MG63 (cell line): ENCODE data around the gene THRAP3. TPM values are rescaled to one million over a fixed set of nuclear protein-coding genes. Genes with fewer than 3 reads are reported as not detected.

Source experiments
- DNase-seq: peaks from one replicate; pipeline ENCODE4 v3.0.0-alpha.2; 2020
- H3K27me3 ChIP-seq: fragments of 250-450 bp; sonication (Bioruptor Pico); 2 replicates; pipeline ENCODE4 v1.5.1; 2020; ENCODE audit warnings: mild to moderate bottlenecking, moderate library complexity
- H3K36me3 ChIP-seq: fragments of 250-450 bp; sonication (Bioruptor Pico); 2 replicates; pipeline ENCODE4 v1.5.1; 2020; ENCODE audit warnings: mild to moderate bottlenecking, moderate library complexity
- H3K4me3 ChIP-seq: fragments of 250-450 bp; sonication (Bioruptor Pico); 2 replicates; pipeline ENCODE4 v1.5.1; 2020; ENCODE audit warnings: mild to moderate bottlenecking, moderate library complexity
- H3K9me3 ChIP-seq: fragments of 250-450 bp; sonication (Bioruptor Pico); 2 replicates; pipeline ENCODE4 v1.5.1; 2020; ENCODE audit warnings: mild to moderate bottlenecking, moderate library complexity
- total RNA-seq: library from RNA; depleted of rRNA; stranded (reverse); fragments of >200 nt; shearing (Covaris generic); gene quantifications from 2 replicates; pipeline ENCODE4 v1.2.3, GENCODE V29; 2014; ENCODE audit warnings: low replicate concordance

The THRAP3 gene
- total RNA-seq, 1 experiment from 2014 or later = 84.6 TPM

DNA sequence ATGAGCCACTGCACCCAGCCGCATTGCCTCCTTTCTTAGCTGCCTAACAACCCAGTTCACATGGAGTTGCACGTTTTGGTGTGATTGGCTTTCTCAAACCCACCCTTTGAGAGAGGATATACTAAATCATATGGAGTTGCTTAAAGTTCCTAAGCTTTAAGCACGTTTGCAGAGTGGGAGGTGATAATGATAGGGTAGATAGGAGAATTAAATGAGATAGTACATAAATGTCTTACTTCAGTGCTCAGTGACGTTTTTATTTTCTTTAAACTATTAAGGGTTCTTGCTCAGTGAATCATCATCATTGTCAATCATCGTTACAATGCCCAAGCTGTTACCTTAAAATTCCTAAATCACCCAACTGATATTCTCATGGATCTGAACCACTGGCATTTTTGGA is 79.0 kb downstream of the THRAP3 start:
- Histone ChIP-seq H3K36me3 (peaks cover 74% of the 10 kb centered on the region), H3K4me3 (no peak overlapping the region), H3K27me3 (no peaks in the 10 kb centered on the region), H3K9me3 (no peaks in the 10 kb centered on the region)
- no peak for DNase-seq

DNA sequence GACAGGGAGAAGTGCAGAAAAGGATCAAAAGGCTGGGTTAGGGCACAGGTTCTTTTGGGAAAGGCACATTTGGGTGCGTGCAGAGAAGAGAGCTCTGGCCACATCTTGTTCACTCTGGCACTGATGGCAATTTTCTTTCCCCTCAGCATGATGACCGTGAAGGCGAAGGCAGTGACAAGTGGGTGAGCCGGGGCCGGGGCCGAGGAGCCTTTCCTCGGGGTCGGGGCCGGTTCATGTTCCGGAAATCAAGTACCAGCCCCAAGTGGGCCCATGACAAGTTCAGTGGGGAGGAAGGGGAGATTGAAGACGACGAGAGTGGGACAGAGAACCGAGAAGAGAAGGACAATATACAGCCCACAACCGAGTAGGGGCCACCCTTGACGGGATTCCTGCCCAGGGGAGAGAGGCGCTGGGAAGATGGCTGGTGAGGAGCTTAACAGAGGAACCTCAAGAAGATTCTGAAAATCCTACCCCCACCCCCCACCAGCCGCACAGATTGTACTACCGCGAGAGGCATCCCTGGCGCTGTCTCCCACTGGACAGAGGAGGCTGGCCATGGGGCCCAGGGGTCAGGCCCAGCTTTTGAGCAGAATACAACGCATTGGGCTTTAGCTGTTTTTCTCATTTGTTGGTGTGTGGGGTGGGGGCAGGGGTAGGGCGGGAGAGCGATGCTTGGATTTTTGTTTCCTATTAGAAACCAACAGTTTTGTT is 79.6 kb downstream of the THRAP3 start:
- Histone ChIP-seq H3K36me3 (peaks cover 68% of the 10 kb centered on the region), H3K27me3 (no peaks in the 10 kb centered on the region), H3K9me3 (no peaks in the 10 kb centered on the region), H3K4me3 (no peak overlapping the region)
- no peak for DNase-seq

DNA sequence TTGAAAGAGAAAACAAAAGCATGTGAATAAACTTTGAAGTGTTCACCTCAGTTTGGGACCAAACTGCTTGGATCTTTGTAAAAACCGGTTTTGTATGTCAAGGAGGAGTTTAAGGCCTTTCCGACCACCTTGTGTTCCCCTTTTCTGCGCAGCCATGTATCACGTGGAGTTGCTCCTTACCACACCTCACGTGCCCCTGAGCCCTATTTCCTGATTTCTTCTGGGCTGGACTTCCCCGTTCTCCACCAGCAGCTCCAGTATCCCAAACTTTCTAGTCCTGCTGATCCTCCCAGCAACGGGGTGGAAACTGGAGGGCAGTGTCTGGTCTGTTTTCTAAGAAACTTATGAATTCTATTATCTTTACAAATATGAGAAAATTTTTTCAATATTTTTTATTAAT is 80.3 kb downstream of the THRAP3 start:
- H3K27me3 ChIP-seq = no peaks in the 10 kb centered on the region
- no peak for DNase-seq
- no peaks in the 10 kb centered on the region for H3K9me3 ChIP-seq
- H3K4me3 ChIP-seq = no peak overlapping the region
- H3K36me3 ChIP-seq = peaks cover 63% of the 10 kb centered on the region

DNA sequence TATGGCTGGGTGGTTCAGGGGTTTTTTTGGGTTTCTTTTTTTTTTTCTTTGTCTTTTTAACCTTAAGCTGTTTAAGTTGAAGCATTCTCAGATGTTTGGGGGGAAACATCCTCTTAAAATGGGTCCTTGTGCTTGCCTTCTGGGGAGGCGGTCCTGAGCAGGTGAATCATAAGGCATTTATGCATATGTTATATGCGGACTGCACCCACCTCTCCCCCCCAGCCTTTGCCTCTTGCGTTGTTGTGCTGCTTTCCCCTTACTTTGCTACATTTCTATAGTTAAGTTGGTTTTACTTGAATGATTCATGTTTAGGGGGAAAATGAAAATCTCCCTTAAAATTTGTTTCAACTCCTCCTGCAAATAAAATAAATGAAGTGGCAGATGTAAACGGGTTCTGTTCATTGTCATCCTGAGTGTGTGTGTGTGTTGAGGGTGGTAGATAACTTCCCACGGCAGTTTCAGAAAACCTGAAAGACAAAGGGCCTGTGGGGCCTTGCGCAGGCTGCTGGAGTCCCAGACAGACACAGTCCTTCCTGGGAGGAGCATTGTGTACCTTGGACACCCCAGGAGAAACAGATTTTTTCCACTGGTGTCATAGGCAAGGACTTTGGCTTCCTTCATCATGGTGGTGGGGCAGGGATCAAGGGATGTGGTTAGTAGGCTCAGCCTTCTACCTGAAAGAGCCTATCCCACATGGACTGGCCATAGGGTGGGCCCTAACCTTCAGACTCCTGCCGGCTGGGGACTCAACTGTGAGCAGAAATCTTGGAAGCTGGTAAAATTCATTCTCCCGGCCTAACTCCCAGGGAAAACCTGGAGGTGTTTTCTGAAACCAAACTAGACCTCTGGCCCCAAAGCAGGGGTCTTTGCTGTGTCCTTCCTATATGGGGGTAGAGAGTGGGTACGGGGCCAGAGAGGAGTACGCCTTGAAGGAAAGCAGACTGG is 81.0 kb downstream of the THRAP3 start:
- no peak overlapping the region for H3K4me3 ChIP-seq
- H3K9me3 ChIP-seq = no peaks in the 10 kb centered on the region
- H3K27me3 ChIP-seq = no peaks in the 10 kb centered on the region
- no peak for DNase-seq
- peaks cover 59% of the 10 kb centered on the region for H3K36me3 ChIP-seq

DNA sequence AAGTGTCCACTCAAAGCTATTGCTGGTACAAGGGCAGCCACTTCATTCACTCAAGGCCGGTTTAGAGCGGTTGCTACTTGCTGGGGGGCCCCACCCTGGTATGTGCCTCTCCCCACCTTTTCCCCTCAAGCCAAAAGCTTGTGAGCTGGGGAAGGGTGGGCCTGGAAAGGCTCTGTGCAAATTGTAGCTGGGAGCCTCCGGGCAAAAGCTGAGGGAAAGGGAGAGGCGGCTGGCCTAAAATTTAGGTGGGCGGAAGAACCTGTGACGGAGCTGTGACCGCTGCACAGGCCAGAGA is 81.6 kb downstream of the THRAP3 start:
- H3K9me3 ChIP-seq = no peaks in the 10 kb centered on the region
- DNase-seq = no peak
- no peak overlapping the region for H3K4me3 ChIP-seq
- H3K27me3 ChIP-seq = no peaks in the 10 kb centered on the region
- peaks cover 52% of the 10 kb centered on the region for H3K36me3 ChIP-seq

DNA sequence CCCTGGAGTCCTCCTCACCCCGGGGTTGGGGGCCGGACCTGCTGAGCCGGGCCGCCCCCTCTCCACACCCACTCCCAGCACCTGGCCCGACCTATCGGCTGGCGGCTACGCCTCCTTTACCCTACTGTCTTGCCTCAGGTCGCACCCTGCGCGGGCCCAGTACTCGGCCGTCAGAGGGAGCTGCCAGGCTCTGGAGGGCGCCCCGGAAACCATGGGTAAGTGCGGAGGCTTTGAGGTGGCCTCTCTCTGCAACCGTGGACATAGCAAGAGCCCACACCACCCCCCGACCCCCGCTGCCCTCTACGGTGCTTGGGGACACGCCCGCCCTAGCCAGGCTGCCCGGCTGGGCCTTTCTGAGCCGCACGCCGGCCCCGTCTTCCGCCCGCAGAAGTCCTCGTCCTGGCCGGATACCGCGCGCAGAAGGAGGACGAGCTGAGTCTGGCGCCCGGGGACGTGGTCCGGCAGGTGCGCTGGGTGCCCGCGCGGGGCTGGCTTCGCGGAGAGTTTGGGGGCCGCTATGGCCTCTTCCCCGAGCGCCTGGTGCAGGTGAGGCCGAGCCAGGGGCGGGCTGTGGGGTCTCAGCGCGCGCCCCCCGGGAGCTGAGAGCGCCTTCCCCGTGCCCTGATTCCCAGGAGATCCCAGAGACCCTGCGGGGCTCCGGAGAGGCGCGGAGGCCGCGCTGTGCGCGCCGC is 82.1 kb downstream of the THRAP3 start, which contains the start of gene SH3D21:
Gene SH3D21, plus strand, starts transcription at position 159 of the 692 bp plus-strand sequence. Its CDS starts 53 bp downstream, at position 212.
- Histone ChIP-seq H3K36me3 (peaks cover 50% of the 10 kb centered on the region), H3K9me3 (no peaks in the 10 kb centered on the region), H3K27me3 (no peaks in the 10 kb centered on the region), H3K4me3 (no peak within 1 kb of the TSS)
- DNase-seq = no peak

DNA sequence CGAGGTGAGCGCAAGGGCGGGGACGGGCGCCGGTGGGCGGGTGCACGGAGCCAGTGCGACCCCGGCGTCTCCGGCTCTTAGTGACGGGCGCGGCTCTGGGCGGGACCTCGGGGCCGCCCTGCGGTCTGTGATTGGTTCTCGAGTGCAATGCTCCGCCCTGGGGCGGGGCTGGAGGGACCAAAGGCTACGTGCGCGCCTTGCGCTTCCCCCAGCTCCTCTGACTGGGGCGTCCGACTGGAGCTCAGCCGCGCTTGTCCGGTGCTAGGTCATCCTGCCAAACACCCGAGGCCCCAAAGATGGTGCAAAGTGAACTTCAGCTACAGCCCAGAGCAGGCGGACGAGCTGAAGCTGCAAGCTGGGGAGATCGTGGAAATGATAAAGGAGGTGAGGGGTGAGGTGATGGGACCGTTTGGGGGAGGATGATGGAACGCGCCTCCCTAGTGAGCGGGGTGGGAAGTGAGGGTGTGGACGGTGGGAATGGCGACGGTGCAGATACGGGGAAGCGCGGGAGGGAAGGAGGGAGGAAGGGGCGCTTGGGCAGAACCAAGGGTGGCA is 82.7 kb downstream of the THRAP3 start:
- Histone ChIP-seq H3K27me3 (no peaks in the 10 kb centered on the region), H3K36me3 (peaks cover 47% of the 10 kb centered on the region), H3K9me3 (no peaks in the 10 kb centered on the region), H3K4me3 (no peak overlapping the region)
- no peak for DNase-seq

DNA sequence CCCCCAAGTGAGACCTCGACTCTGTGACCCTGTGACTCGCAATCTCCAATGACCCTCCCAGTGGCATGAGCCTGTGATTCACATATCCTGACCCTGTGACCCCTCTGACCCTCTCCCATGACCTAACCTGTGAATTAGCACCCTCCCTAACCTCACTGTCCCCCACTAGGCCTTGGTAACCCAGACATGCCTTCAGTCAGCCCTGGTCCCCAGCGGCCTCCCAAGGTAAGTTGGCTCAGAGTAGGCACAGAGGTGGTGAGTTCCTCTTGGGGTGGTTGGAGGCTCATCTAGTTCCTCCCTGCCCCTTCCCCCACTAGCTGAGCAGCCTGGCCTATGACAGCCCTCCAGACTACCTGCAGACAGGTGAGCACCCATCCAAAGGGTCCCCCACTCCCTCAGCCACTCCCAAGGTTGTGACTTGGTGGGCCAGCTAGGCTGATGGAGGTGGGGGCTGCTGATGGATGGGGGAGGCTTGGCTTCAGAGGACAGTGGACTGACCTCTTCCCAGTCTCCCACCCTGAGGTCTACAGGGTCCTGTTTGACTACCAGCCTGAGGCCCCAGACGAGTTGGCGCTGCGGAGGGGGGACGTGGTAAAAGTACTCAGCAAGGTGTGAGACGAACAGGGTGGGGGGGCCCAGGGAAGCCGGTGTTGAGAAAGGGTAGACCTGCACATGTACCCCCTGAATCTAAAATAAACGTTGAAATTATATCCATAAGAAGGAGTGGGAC is 83.5 kb downstream of the THRAP3 start:
- no peak for DNase-seq
- Histone ChIP-seq H3K4me3 (no peak overlapping the region), H3K36me3 (peaks cover 46% of the 10 kb centered on the region), H3K9me3 (no peaks in the 10 kb centered on the region), H3K27me3 (no peaks in the 10 kb centered on the region)

DNA sequence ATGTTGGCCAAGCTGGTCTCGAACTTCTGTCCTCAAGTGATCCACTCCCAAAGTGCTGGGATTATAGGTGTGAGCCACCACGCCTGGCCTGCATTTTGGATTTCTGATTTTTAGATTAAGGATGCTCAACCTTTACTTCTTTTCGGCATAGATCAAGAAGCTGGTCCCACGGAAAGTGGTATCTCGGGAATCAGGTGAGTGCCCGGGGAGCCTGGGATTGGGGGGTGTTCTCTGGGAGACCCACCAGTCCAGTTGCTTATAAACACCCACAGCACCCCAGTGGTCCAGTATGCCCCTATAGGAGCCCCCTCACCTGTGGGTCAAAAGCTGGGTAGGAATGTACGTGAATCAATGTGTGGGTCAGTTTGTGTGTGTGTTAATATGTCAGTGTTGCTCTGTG is 85.2 kb downstream of the THRAP3 start:
- H3K36me3 ChIP-seq = peaks cover 44% of the 10 kb centered on the region
- no peak for DNase-seq

DNA sequence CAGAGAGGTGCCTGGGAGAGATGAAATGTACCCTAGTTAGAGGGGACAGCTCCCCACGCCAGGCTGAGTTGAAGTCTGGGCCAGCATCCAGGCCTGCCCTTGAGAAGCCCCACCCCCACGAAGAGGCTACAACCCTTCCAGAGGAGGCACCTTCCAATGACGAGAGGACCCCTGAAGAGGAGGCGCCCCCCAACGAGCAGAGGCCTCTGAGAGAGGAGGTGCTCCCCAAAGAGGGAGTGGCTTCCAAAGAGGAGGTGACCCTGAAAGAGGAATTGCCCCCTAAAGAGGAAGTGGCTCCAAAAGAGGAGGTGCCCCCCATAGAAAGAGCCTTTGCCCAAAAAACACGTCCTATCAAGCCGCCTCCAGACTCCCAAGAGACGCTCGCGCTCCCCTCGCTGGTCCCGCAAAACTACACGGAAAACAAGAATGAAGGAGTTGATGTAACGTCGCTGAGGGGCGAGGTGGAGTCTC is 96.1 kb downstream of the THRAP3 start:
- DNase-seq = no peak
- H3K36me3 ChIP-seq = peaks cover 35% of the 10 kb centered on the region
- H3K27me3 ChIP-seq = no peaks in the 10 kb centered on the region
- H3K4me3 ChIP-seq = no peak overlapping the region
- H3K9me3 ChIP-seq = no peaks in the 10 kb centered on the region

More for the DNA sequence above, 85.2 kb downstream of the THRAP3 start:
- Histone ChIP-seq H3K27me3 (no peaks in the 10 kb centered on the region), H3K9me3 (no peaks in the 10 kb centered on the region), H3K4me3 (no peak overlapping the region)

DNA sequence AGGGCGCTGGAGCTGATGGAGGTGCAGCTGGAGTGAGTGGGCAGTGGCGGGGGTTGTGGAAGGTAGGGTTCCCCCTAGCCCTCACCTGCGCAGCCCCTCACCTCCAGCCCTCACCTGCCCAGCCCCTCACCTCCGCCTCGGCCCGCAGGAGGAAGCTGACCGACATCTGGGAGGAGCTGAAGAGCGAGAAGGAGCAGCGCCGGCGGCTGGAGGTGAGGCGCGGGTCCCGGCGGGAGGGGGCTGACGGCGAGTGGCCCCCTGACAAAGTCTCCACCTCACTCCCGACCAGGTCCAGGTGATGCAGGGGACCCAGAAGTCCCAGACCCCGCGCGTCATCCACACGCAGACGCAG is 96.5 kb downstream of the THRAP3 start:
- Histone ChIP-seq H3K9me3 (no peaks in the 10 kb centered on the region), H3K27me3 (no peaks in the 10 kb centered on the region), H3K4me3 (no peak overlapping the region), H3K36me3 (peaks cover 32% of the 10 kb centered on the region)
- DNase-seq = no peak

DNA sequence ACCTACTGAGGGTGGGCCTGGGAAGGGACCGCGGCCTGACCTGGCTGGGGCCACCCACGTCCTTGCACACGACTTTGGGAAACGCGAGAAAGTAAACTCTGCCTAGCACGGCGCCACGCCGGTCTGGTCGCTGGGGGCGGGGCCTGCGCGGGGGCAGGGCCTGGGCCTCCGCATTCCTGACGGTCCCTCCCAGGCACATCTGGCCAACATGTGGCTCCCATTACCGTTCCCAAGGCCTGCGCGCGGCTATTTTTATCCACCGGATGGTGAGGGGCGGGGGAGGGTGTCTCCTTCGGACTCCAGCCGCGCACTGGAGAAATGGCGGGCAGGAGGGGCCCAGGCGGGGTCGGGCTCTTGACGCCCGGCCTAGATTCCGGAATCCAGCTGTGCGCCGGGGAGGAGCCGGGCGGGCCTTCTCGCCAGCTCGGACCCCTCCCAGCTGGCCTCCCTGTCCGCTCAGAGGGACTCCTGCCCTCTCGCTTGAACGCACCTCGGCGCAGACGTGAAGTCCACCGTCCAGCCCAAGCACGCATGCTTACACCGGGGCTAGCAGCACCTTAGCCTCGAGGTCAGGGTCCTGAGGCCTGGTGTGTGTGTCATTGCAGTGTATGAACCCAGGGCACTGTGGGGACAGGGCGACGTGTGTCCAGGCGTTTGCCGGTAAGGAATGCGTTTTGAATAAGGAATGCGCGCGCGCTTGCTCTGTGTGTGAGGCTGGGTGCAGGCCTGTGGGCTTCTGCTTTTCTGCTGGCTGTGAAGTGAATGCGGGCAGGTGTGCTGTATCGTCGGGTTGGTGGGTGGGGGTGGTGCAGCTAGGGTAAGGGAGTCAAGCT is 97.1 kb downstream of the THRAP3 start:
- H3K9me3 ChIP-seq = no peaks in the 10 kb centered on the region
- H3K4me3 ChIP-seq = no peak overlapping the region
- no peak for DNase-seq
- peaks cover 28% of the 10 kb centered on the region for H3K36me3 ChIP-seq
- H3K27me3 ChIP-seq = no peaks in the 10 kb centered on the region

DNA sequence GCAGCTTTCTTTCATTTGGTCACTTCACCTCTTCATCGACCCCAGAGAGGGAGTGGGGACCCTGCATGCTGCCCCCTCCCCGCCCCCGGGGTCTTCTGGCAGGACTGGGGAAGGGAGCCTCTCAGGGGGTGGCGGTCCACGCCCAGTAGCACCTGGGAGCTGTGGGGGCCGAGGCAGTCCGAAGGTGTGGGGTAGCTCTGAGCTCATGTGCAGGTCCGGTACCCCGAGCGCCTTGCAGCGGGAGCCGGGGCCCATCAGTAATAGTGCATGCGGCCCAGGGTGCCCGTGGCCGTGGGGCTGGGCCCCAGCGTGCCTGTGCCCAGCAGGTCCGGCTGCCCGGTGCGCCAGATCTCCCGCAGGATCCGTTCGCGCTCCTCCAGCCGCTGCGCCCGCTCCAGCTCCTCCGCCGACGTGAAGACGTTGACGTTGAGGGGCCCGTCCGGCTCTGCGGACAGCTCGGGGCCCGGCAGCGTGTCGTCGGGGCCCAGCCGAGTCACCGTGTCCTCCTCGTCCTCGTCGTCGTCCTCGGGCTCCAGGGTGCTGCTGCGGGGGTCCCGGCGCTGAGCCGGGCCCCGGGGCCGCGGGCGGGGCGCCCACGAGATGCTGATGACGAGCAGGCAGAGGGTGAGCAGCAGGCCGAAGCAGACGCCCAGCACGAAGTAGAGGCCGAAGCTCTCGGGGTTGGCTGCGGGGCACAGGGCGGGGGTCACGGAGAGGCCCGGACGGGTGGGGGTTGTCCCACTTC is 98.0 kb downstream of the THRAP3 start:
- no peak for DNase-seq
- Histone ChIP-seq H3K36me3 (peaks cover 25% of the 10 kb centered on the region), H3K4me3 (no peak overlapping the region), H3K9me3 (no peaks in the 10 kb centered on the region), H3K27me3 (no peaks in the 10 kb centered on the region)

DNA sequence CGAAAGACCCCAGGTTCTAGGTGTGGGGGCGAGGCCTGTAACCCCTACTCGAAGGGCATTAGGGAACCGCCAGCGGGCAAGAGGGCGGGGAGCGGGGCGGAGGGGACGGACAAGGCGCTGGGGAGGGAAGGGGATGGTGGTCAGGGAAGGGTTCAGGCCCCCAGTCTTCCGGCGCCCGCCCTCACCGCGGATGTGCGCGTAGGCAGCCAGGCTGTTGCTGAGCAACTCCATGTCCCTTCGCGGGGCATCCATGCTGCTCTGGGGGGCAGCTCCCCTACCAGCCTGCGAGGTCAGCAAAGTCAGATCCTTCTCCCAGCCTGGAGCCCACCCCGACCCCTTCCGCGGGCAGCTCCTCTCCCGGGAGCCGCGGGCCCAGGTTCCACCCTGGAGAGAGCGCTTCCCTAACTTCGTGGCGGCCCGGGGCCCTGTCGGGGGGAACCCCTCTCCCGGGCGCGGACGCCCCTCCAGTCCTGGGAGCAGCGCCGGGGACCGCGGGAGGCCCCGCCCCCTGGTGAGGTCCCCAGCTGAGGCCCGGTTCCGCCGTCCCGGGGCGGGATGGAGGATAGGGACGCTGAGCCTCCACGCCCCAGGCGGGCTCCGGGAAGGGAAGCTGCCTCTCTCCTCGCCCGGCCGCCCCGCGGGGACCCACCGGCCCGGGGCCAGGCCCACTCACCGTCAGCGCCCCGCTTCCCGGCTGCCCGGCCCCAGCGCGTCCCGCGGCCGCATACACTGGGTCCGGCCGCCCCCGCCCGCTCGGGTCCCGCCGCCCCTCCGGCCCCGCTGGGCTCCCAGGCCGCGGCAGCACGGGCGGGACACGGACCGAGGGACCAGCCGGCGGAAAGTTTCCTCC is 98.8 kb downstream of the THRAP3 start:
- H3K27me3 ChIP-seq = no peaks in the 10 kb centered on the region
- H3K4me3 ChIP-seq = peak overlapping the region; percentile 31
- DNase-seq = no peak
- H3K9me3 ChIP-seq = no peaks in the 10 kb centered on the region
- H3K36me3 ChIP-seq = peaks cover 17% of the 10 kb centered on the region
